DND-41 (cell line): ENCODE data around the gene C1orf116.

Experiments used
- ATAC-seq: fragments of 200-7000 bp; cut with Tn5 transposase; 3 replicates; pipeline ENCODE4 v1.9.1; 2021; ENCODE audit warnings: low read depth; ENCODE audit not compliant: insufficient read depth
- DNase-seq: peaks from one replicate; pipeline ENCODE4 v3.0.0-alpha.2; 2020
- H2AFZ ChIP-seq: 2 replicates; pipeline ENCODE4 v1.6.0; 2012; ENCODE audit warnings: low read depth, low read length
- H3K27ac ChIP-seq: 2 replicates; pipeline ENCODE4 v1.5.1; 2012; ENCODE audit warnings: low read length, inconsistent platforms
- H3K27me3 ChIP-seq: fragments of 200-600 bp; sonication (generic); 2 replicates; pipeline ENCODE4 v1.6.0; 2012; ENCODE audit warnings: low read length, mild to moderate bottlenecking, inconsistent platforms; ENCODE audit not compliant: insufficient read depth, poor library complexity
- H3K36me3 ChIP-seq: 2 replicates; pipeline ENCODE4 v1.5.1; 2012; ENCODE audit warnings: low read length, inconsistent platforms; ENCODE audit not compliant: insufficient read depth
- H3K4me1 ChIP-seq: 2 replicates; pipeline ENCODE4 v1.5.1; 2012; ENCODE audit warnings: mild to moderate bottlenecking, low read length; ENCODE audit not compliant: insufficient read depth
- H3K4me2 ChIP-seq: 2 replicates; pipeline ENCODE4 v1.6.0; 2012; ENCODE audit warnings: mild to moderate bottlenecking, moderate library complexity, low read length, inconsistent platforms; ENCODE audit not compliant: insufficient read depth
- H3K4me3 ChIP-seq, 2 experiments: fragments of 200-600 bp in 1 of 2; shearing (Covaris generic) in 1 of 2; 2 replicates each; pipeline ENCODE4 v1.5.1; 2012 to 2016; ENCODE audit warnings: inconsistent platforms in 2 of 2, low read length in 2 of 2, mild to moderate bottlenecking in 2 of 2, low read depth in 1 of 2, moderate library complexity in 1 of 2
- H3K79me2 ChIP-seq: 2 replicates; pipeline ENCODE4 v1.6.0; 2012; ENCODE audit warnings: low read length, inconsistent platforms; ENCODE audit not compliant: insufficient read depth
- H3K9ac ChIP-seq: 2 replicates; pipeline ENCODE4 v1.6.0; 2012; ENCODE audit warnings: low read depth, mild to moderate bottlenecking, inconsistent platforms, low read length, moderate library complexity
- H3K9me3 ChIP-seq: 2 replicates; pipeline ENCODE4 v1.5.1; 2012; ENCODE audit warnings: low read length, moderate library complexity, mild to moderate bottlenecking, inconsistent platforms; ENCODE audit not compliant: insufficient read depth, severe bottlenecking
- H4K20me1 ChIP-seq: 2 replicates; pipeline ENCODE4 v1.6.0; 2012; ENCODE audit warnings: low read length; ENCODE audit not compliant: insufficient read depth
- CTCF ChIP-seq: IDR thresholded peaks from 2 replicates; pipeline ENCODE4 v1.5.1; 2012; ENCODE audit warnings: borderline replicate concordance, low read length, moderate library complexity, mild to moderate bottlenecking; ENCODE audit not compliant: poor library complexity, severe bottlenecking; ENCODE audit errors: extremely low read depth
- EZH2 ChIP-seq: IDR thresholded peaks from 3 replicates; pipeline ENCODE4 v1.6.1; 2012; ENCODE audit warnings: borderline replicate concordance, low read depth, mild to moderate bottlenecking, moderate library complexity, low read length, inconsistent platforms; ENCODE audit not compliant: severe bottlenecking

Gene C1orf116

GRCh38 chr1:206979379-206980043 is 53.0 kb downstream of the C1orf116 start:
- no peaks in the 10 kb centered on the region for H3K79me2 ChIP-seq
- H3K36me3 ChIP-seq: no peaks in the 10 kb centered on the region
- peak overlapping the region; percentile 31; the same call in 1 of the 2 replicates for H2AFZ ChIP-seq
- H4K20me1 ChIP-seq: no peaks in the 10 kb centered on the region
- DNase-seq (no peak), ATAC-seq (0 out of 3 replicates have a peak, but pooled peaks have one; percentile 13)
- no peak overlapping the region for H3K9ac ChIP-seq
- no peaks in the 10 kb centered on the region for H3K4me1 ChIP-seq
- no peaks in the 10 kb centered on the region for H3K9me3 ChIP-seq
- H3K4me2 ChIP-seq: no peak overlapping the region
- H3K27ac ChIP-seq: no peak overlapping the region
- TF ChIP-seq CTCF: peak; percentile 71
- no peak for TF ChIP-seq EZH2
- no peak overlapping the region for H3K4me3 ChIP-seq
- no peaks in the 10 kb centered on the region for H3K27me3 ChIP-seq

GRCh38 chr1:206978259-206978658 is 54.3 kb downstream of the C1orf116 start:
- no peaks in the 10 kb centered on the region for H3K4me1 ChIP-seq
- no peaks in the 10 kb centered on the region for H4K20me1 ChIP-seq
- DNase-seq (no peak), ATAC-seq (no peak)
- TF ChIP-seq EZH2 (no peak), CTCF (no peak)
- H2AFZ ChIP-seq: no peak overlapping the region
- H3K4me2 ChIP-seq: no peak overlapping the region
- H3K79me2 ChIP-seq: no peaks in the 10 kb centered on the region
- no peaks in the 10 kb centered on the region for H3K27me3 ChIP-seq
- no peaks in the 10 kb centered on the region for H3K9me3 ChIP-seq
- no peaks in the 10 kb centered on the region for H3K36me3 ChIP-seq
- H3K27ac ChIP-seq: no peak overlapping the region
- no peak overlapping the region for H3K9ac ChIP-seq
- no peak overlapping the region for H3K4me3 ChIP-seq

DNA sequence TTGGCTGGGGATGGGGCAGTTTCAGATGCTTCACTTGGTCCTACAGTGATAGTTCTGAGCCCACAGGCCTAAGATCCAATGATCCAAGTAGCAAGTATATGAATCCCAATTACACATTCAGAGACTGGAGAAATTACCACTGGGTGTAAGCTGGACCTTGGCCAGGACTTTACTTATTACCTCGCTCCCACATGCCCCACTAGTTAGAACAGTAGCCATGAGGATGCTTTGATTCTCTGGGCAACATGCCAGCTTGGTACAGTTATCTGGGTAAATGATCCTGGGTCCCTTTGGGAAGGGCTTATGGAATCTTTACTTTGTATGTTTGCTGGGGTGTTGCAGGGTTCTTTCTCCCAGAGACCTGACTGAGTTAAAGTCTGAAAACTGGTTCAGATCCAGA is 57.2 kb downstream of the C1orf116 start:
- Histone ChIP-seq H3K9ac (no peak overlapping the region), H3K27me3 (no peaks in the 10 kb centered on the region), H3K9me3 (no peaks in the 10 kb centered on the region), H3K4me1 (0 out of 2 replicates have a peak, but pooled peaks cover 3% of the 10 kb centered on the region), H3K27ac (no peak overlapping the region), H4K20me1 (no peaks in the 10 kb centered on the region), H3K79me2 (no peaks in the 10 kb centered on the region), H3K36me3 (no peaks in the 10 kb centered on the region), H2AFZ (no peak overlapping the region), H3K4me3 (no peak overlapping the region), H3K4me2 (no peak overlapping the region)
- DNase-seq (no peak), ATAC-seq (no peak)
- TF ChIP-seq EZH2 (no peak), CTCF (no peak)

- H3K27me3 ChIP-seq: no peaks in the 10 kb centered on the region
- no peaks in the 10 kb centered on the region for H3K9me3 ChIP-seq
- H3K4me3 ChIP-seq: no peak overlapping the region
- no peaks in the 10 kb centered on the region for H4K20me1 ChIP-seq
- H3K4me2 ChIP-seq: no peak overlapping the region
- TF ChIP-seq CTCF: no peak
- no peak for TF ChIP-seq EZH2
- no peak overlapping the region for H2AFZ ChIP-seq
- DNase-seq: no peak
- no peaks in the 10 kb centered on the region for H3K79me2 ChIP-seq
- H3K9ac ChIP-seq: no peak overlapping the region
- H3K36me3 ChIP-seq: no peaks in the 10 kb centered on the region
- no peak overlapping the region for H3K27ac ChIP-seq
- H3K4me1 ChIP-seq: 0 out of 2 replicates have a peak, but pooled peaks cover 3% of the 10 kb centered on the region
- no peak for ATAC-seq
Observed at GRCh38 chr1:206974140-206974539, 58.4 kb downstream of the C1orf116 start.
